GM12874 (cell line): ENCODE data around the gene CDADC1.

Experiments
- TF ChIP-seq, protein P1 (sequence below): IDR thresholded peaks from 2 replicates; pipeline ENCODE4 v1.5.1; 2011; ENCODE audit warnings: low read depth, mild to moderate bottlenecking, control low read depth, low read length, moderate library complexity; ENCODE audit not compliant: insufficient read depth

The CDADC1 gene

DNA sequence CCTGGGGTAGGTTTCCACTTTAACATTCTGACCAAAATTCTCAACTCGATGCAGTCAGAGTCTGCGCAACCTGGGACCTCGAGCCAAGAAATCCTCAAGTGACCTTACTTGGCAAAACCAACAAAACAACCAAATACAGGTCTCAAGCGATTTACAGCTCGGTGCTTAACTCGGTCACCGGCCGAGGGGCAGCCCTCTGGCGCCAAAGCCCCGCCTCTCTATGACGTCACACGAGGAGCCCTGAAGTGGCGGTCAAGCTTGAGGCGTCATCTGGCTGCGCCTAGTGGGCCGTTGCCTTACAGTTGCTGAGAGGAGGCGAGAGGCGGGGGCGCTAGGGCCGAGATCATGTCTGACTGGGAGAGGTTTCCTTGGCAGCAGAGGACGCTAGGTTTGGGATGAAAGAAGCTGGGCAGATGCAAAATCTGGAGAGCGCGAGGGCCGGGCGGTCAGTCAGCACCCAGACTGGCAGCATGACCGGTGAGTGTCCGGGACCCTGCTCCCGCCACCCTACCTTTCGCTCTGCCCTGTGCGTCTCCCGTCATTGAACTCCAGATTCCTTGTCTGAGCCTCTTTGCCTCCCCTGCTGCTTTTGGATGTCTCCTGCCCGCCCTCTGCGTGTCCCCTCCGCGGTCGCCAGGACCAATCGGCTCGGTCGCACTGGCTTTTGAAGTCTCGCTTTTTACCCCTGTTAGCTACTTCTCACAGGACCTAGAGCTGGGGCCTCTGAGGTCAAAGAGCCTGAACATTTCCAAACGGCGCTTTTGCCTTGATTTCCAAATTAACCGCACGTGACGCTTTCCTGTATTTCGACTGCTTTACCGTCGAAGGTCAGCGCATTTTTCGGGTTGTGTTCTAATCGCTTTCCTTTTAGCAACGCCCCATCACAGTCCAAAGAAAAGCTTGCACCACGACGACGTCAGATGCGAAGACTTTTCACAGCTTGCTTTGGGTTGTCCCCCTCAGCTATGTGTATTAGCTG lies at the start of gene CDADC1:
Gene CDADC1 (plus strand): TSS at position 283 of the 979 bp plus-strand sequence. CDS start 113 bp downstream, at position 396.
- TF ChIP-seq, protein P1, sequence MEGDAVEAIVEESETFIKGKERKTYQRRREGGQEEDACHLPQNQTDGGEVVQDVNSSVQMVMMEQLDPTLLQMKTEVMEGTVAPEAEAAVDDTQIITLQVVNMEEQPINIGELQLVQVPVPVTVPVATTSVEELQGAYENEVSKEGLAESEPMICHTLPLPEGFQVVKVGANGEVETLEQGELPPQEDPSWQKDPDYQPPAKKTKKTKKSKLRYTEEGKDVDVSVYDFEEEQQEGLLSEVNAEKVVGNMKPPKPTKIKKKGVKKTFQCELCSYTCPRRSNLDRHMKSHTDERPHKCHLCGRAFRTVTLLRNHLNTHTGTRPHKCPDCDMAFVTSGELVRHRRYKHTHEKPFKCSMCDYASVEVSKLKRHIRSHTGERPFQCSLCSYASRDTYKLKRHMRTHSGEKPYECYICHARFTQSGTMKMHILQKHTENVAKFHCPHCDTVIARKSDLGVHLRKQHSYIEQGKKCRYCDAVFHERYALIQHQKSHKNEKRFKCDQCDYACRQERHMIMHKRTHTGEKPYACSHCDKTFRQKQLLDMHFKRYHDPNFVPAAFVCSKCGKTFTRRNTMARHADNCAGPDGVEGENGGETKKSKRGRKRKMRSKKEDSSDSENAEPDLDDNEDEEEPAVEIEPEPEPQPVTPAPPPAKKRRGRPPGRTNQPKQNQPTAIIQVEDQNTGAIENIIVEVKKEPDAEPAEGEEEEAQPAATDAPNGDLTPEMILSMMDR = no peak

DNA sequence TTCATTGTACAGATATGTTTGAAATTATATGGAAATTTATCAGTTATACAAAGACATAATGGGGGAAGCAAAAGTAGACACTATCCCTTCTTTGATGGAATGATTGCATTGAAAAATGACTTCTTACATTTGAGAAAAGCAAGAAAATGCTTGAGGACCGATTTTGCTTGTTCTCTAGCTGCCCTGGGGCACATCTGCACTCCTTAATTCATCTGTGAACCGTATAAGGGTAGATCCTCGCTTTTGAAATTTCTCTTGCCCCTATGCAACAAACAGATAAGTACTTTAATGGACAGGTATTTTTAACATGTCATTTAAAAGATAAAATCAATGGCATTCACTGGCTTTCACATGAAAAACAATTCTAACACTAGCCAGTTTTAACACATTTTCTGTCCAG lies 41.1 kb upstream of the CDADC1 start:
- TF ChIP-seq, protein P1 = no peak

DNA sequence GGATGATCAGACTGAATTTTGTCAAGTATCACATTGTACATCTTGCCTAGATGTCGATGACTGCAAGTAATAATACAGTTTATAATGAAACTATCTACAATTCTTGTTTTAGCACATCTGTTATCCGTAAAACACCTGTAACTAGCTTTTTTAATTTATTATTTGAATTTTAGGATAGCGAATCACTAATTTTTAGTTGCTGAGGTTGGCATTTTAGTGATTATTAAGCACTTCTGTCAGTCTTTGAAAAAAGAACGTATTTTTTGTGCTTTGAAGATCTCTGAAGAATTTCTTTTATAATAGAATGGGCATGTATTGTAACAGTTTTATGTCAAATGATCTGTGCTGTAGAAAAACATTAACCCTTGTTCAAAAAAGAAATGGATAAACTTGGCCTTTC lies 39.1 kb upstream of the CDADC1 start:
- TF ChIP-seq, protein P1 = no peak

DNA sequence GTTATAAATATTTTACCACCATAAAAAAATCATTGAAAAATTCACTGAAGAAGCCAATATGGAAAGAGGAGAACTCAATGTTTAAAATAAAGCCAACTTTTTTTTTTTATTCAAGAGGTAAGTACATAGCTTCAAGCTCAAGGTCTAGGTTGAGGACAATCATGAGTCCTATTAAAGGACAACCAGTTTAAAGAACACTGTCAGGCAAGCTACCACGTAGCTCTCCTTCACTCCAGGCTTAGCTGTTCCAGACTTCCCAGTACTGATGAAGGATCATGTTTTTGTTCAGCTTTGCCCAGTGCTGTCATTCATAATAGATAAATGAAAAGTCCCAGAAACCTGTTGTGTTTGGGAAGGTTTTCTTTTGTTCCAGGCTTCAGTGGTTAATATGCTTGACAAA lies 37.6 kb upstream of the CDADC1 start:
- TF ChIP-seq, protein P1 = no peak

DNA sequence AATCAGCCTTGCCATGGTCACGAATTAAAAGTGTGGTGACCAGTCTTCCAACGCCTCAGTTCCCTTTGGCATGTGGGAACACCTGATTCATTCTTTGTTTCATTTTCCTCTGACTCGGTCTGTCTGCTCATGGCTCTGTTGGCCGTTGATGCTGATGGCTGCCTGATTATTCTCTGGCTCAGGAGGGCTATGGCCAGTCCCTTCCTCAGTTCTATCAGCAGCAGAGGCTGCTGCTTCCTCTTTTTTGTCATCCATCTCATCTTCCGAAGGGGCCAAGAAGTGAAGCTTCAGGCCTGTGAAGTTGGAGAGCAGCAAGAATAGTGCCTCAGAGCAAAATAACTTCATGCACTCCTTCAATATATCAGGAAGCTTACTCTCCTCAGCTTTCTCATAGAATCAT lies 37.1 kb upstream of the CDADC1 start:
- TF ChIP-seq, protein P1 = no peak

DNA sequence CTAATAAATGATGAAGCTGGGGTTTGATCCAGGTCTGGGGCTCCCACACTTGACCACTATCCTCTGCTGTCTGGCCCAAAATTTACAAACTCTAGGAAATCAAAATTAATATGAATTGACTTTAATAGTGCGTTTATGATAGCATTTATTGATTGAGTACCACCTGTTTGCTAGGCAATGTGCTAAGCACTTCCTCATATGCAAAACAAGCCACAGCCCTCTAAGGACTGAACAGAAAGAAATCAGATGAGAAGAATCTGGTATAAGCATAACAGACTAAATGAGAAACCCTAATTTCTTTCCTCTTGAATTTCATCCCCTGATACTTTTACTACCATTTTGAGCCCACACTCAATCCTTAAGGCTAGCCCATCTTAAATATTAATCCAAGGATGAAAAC lies 34.2 kb upstream of the CDADC1 start:
- TF ChIP-seq, protein P1 = no peak

DNA sequence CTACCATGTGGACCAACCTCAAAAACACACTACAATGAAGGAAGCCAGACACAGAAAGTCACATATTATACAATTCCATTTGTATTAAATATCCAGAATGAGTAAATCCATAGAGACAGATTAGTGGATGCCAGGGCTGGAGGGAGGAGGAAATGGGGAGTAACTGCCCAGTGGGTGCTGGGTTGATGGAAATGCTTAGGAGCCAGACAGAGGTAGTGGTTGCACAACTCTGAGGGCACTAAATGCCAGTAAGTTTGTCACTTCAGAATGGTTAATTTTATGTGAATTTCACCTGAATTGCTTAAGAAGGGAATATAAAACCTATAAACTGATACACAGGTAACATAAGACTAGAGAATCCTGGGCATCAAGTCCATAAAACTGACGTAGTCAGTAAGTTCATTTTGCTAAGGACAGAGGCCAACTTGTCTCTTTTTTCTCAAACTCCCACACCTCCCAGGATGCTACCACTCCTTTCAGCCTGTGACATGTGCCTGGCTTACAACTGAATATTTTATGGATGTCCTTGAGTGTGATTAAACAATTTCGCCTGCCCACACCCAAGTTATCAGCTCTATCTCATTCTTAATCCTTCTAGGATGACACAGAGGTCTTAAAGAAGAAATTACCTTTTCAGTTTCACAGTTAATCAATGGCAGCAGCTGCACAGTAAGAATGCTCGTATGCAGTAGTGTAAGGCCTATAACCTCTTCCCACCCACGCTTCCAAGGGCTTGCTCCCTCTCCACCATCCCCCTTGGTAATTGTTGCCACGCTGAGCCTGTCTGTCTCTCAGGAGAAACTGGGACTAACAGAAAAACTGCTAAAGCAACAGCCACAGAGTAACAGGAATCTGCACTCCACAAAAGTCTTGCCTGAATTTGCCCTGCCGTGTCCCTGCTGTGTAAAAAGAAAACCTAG lies 33.5 kb upstream of the CDADC1 start:
- TF ChIP-seq, protein P1 = no peak
